SK-N-SH (cell line): Measurements from ENCODE around the gene C5orf58. TPM values are rescaled to one million over a fixed set of nuclear protein-coding genes. Genes with fewer than 3 reads are reported as not detected.

Experiments used
- CTCF ChIA-PET: fragments of 300-600, 350-600 bp; formaldehyde crosslinking; extraction: SDS; loops from one replicate; lab custom pipeline; 2021; lab: Yijun Ruan, JAX
- POLR2A ChIA-PET: fragments of 350-600 bp; sonication (Branson Sonifier 250); formaldehyde crosslinking; extraction: SDS; loops from one replicate; lab custom pipeline; 2020; ENCODE audit warnings: antibody characterized with exemption, inconsistent platforms; lab: Yijun Ruan, JAX
- DNase-seq: peaks from one replicate; pipeline ENCODE4 v3.0.0; 2012
- H2AFZ ChIP-seq: fragments of 200-600 bp; sonication (generic); 2 replicates; pipeline ENCODE4 v1.8.1; 2016; ENCODE audit warnings: antibody characterized with exemption, mild to moderate bottlenecking, low read depth
- H3F3A ChIP-seq: fragments of 200-600 bp; sonication (generic); replicated peaks from 2 replicates; pipeline ENCODE3; 2016; ENCODE audit warnings: antibody characterized with exemption, mild to moderate bottlenecking; ENCODE audit not compliant: insufficient read depth
- H3K27ac ChIP-seq, 2 experiments: fragments of 200-500 bp in 1 of 2; fragments of 200-600 bp in 1 of 2; sonication (Bioruptor generic) in 1 of 2; sonication (generic), shearing (Covaris generic) in 1 of 2; 2 replicates each; pipeline versions ENCODE4 v1.5.1 to v1.6.1; 2014 to 2016; ENCODE audit warnings: low read depth in 2 of 2, inconsistent platforms in 1 of 2, low read length in 1 of 2, mild to moderate bottlenecking in 1 of 2, mixed read lengths in 1 of 2
- H3K27me3 ChIP-seq: fragments of 200-600 bp; sonication (generic), shearing (Covaris generic); 2 replicates; pipeline ENCODE4 v1.6.1; 2016; ENCODE audit warnings: mixed run types; ENCODE audit not compliant: insufficient read depth
- H3K36me3 ChIP-seq, 2 experiments: fragments of 200-500 bp in 1 of 2; fragments of 200-600 bp in 1 of 2; sonication (Bioruptor generic) in 1 of 2; sonication (generic) in 1 of 2; replicated peaks in 1 of 2; 2 replicates each; pipeline versions ENCODE3 to v1.5.1; 2014 to 2016; ENCODE audit warnings: low read length in 1 of 2, mild to moderate bottlenecking in 1 of 2; ENCODE audit not compliant: insufficient read depth in 2 of 2, control insufficient read depth in 1 of 2
- H3K4me1 ChIP-seq, 2 experiments: fragments of 200-500 bp in 1 of 2; fragments of 200-600 bp in 1 of 2; sonication (Bioruptor generic) in 1 of 2; sonication (generic), shearing (Covaris generic) in 1 of 2; 2 replicates each; pipeline versions ENCODE4 v1.5.1 to v1.6.1; 2014 to 2016; ENCODE audit warnings: low read depth in 1 of 2, low read length in 1 of 2, mixed run types in 1 of 2; ENCODE audit not compliant: insufficient read depth in 2 of 2, control insufficient read depth in 1 of 2
- H3K4me2 ChIP-seq: fragments of 200-600 bp; sonication (generic), shearing (Covaris generic); 2 replicates; pipeline ENCODE4 v1.6.1; 2017; ENCODE audit warnings: mixed run types
- H3K4me3 ChIP-seq, 2 experiments: fragments of 200-500 bp in 1 of 2; fragments of 200-600 bp in 1 of 2; sonication (Bioruptor generic) in 1 of 2; sonication (generic), shearing (Covaris generic) in 1 of 2; 2 replicates each; pipeline versions ENCODE4 v1.5.1 to v1.8.1; 2014 to 2016; ENCODE audit warnings: low read depth in 2 of 2, inconsistent platforms in 1 of 2, low read length in 1 of 2, mild to moderate bottlenecking in 1 of 2, mixed read lengths in 1 of 2, moderate library complexity in 1 of 2
- H3K79me2 ChIP-seq: fragments of 200-600 bp; sonication (generic); 2 replicates; pipeline ENCODE4 v1.8.1; 2017; ENCODE audit warnings: mild to moderate bottlenecking; ENCODE audit not compliant: insufficient read depth
- H3K9ac ChIP-seq: fragments of 200-600 bp; sonication (generic); 2 replicates; pipeline ENCODE4 v1.6.1; 2017; ENCODE audit warnings: mixed run types
- H3K9me2 ChIP-seq: fragments of 200-600 bp; sonication (generic); 2 replicates; pipeline ENCODE4 v1.6.1; 2017; ENCODE audit warnings: mixed run types
- H3K9me3 ChIP-seq: fragments of 200-600 bp; sonication (generic); 2 replicates; pipeline ENCODE4 v1.6.1; 2017; ENCODE audit warnings: mixed run types, mild to moderate bottlenecking, moderate library complexity
- H4K20me1 ChIP-seq: fragments of 200-600 bp; sonication (generic); 2 replicates; pipeline ENCODE4 v1.6.1; 2017; ENCODE audit warnings: mild to moderate bottlenecking, mixed run types; ENCODE audit not compliant: insufficient read depth
- EZH2phosphoT487 ChIP-seq: fragments of 200-600 bp; sonication (generic); IDR thresholded peaks from 2 replicates; pipeline ENCODE4 v1.6.1; 2017; ENCODE audit warnings: low read depth, mixed run types, mild to moderate bottlenecking, antibody characterized with exemption, moderate library complexity, borderline replicate concordance
- FOSL2 ChIP-seq: IDR thresholded peaks from 2 replicates; pipeline ENCODE4 v1.4.0; 2012; ENCODE audit warnings: low read depth, mild to moderate bottlenecking, moderate library complexity, borderline replicate concordance
- JUND ChIP-seq: IDR thresholded peaks from 2 replicates; pipeline ENCODE4 v1.4.0; 2012
- MXI1 ChIP-seq: IDR thresholded peaks from 2 replicates; pipeline ENCODE4 v1.6.1; 2012; ENCODE audit warnings: mild to moderate bottlenecking, low read depth, low read length, improper control_type of control experiment
- SIN3A ChIP-seq: IDR thresholded peaks from 2 replicates; pipeline ENCODE4 v1.6.1; 2012; ENCODE audit warnings: low read depth, mild to moderate bottlenecking, low read length, moderate library complexity, borderline replicate concordance
- SMC3 ChIP-seq: IDR thresholded peaks from 2 replicates; pipeline ENCODE4 v1.6.1; 2012; ENCODE audit warnings: low read depth, low read length, improper control_type of control experiment
- TAF1 ChIP-seq: IDR thresholded peaks from 2 replicates; pipeline ENCODE4 v1.6.1; 2012; ENCODE audit warnings: low read depth, mild to moderate bottlenecking, low read length, moderate library complexity, borderline replicate concordance
- TCF12 ChIP-seq: IDR thresholded peaks from 2 replicates; pipeline ENCODE4 v1.4.0; 2012
- TEAD4 ChIP-seq: IDR thresholded peaks from 2 replicates; pipeline ENCODE4 v1.4.0; 2012; ENCODE audit warnings: mild to moderate bottlenecking, borderline replicate concordance; ENCODE audit not compliant: insufficient read depth
- YY1 ChIP-seq: IDR thresholded peaks from 2 replicates; pipeline ENCODE4 v1.4.0; 2012; ENCODE audit warnings: low read depth, mild to moderate bottlenecking
- WGBS: methylation state at CpG from one replicate; pipeline ENCODE4 v1.1.6; 2017; ENCODE audit warnings: low lambda C conversion rate; 5-methylcytosine and 5-hydroxymethylcytosine counted together
- polyA plus RNA-seq, 3 experiments: library from polyadenylated mRNA; depleted of rRNA; stranded (reverse); fragments of >200 nt; gene quantifications; 2 replicates each; pipeline ENCODE4 v1.2.3, GENCODE V29; 2012
- TF ChIP-seq, protein P1 (sequence below): IDR thresholded peaks from 2 replicates; pipeline ENCODE4 v1.4.0; 2012; ENCODE audit warnings: low read depth
- TF ChIP-seq, protein P2 (sequence below): IDR thresholded peaks from 2 replicates; pipeline ENCODE4 v1.6.1; 2012; ENCODE audit warnings: mild to moderate bottlenecking, low read depth, low read length, moderate library complexity
- TF ChIP-seq, protein P3 (sequence below): IDR thresholded peaks from 2 replicates; pipeline ENCODE4 v1.4.0; 2012; ENCODE audit warnings: low read depth, borderline replicate concordance
- TF ChIP-seq, protein P4 (sequence below): IDR thresholded peaks from 2 replicates; pipeline ENCODE4; 2012
- TF ChIP-seq, protein P5 (sequence below): fragments of 200-600 bp; sonication (generic); IDR thresholded peaks from 2 replicates; pipeline ENCODE4 v1.6.1; 2017; ENCODE audit warnings: antibody characterized with exemption, mild to moderate bottlenecking, moderate library complexity

The C5orf58 gene
- polyA plus RNA-seq, 1 of the 3 experiments (the other 2 are of a cell fraction), result not detected

DNA sequence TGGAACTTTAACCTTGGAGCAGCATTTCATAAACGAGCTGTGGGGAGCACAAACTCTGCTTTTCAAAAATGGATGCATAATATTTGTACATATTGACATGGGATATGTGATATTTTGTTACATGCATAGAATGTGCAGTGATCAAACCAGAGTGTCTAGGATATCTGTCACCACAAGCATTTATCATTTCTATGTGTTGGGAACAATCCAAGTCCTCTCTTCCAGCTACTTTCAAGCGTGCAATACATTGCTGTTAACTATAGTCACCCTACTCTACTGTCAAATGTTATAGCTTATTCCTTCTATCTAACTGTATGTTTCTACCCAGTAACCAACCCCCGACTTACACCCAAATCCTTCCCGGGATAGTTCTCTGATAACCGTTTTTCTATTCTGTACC is 15.0 kb upstream of the C5orf58 start (continued):
- TF ChIP-seq, protein P1, sequence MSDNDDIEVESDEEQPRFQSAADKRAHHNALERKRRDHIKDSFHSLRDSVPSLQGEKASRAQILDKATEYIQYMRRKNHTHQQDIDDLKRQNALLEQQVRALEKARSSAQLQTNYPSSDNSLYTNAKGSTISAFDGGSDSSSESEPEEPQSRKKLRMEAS, result no peak
- TF ChIP-seq, protein P2, sequence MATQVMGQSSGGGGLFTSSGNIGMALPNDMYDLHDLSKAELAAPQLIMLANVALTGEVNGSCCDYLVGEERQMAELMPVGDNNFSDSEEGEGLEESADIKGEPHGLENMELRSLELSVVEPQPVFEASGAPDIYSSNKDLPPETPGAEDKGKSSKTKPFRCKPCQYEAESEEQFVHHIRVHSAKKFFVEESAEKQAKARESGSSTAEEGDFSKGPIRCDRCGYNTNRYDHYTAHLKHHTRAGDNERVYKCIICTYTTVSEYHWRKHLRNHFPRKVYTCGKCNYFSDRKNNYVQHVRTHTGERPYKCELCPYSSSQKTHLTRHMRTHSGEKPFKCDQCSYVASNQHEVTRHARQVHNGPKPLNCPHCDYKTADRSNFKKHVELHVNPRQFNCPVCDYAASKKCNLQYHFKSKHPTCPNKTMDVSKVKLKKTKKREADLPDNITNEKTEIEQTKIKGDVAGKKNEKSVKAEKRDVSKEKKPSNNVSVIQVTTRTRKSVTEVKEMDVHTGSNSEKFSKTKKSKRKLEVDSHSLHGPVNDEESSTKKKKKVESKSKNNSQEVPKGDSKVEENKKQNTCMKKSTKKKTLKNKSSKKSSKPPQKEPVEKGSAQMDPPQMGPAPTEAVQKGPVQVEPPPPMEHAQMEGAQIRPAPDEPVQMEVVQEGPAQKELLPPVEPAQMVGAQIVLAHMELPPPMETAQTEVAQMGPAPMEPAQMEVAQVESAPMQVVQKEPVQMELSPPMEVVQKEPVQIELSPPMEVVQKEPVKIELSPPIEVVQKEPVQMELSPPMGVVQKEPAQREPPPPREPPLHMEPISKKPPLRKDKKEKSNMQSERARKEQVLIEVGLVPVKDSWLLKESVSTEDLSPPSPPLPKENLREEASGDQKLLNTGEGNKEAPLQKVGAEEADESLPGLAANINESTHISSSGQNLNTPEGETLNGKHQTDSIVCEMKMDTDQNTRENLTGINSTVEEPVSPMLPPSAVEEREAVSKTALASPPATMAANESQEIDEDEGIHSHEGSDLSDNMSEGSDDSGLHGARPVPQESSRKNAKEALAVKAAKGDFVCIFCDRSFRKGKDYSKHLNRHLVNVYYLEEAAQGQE, result no peak

DNA sequence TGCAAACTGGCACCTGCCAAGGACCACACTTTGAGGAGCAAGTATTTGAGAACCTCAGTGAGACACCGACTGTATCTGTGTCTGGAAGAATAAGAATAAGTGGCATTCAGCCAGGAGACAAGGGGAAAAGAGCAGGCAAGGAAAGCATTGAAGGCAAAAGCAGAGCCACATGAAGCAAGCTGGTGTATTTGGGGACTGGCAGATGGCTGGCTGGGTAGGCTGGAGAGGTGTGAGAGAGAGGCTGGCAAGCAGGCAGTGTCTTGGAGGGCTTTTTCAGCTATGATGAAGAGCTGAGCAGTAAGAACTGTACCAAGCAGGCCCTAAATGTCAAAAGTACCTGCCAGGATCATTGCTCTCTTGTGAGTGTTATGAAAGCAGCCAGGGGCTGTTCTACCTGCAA is 14.1 kb upstream of the C5orf58 start:
- WGBS, result 35% methylated on average over 1 of the region's 1 CpG
- Histone ChIP-seq H3K4me2 (no peak overlapping the region), H3K27me3 (no peaks in the 10 kb centered on the region), H3K9me3 (no peaks in the 10 kb centered on the region), H3K36me3 (no peaks in the 10 kb centered on the region), H3K4me3 (no peak overlapping the region), H2AFZ (no peak overlapping the region), H3K79me2 (no peaks in the 10 kb centered on the region), H3K9ac (no peak overlapping the region), H3F3A (peaks cover 9% of the 10 kb centered on the region), H3K4me1 (peaks cover 2 to 15% of the 10 kb centered on the region in 2 experiments; a peak in 2 of 4 replicates), H3K9me2 (no peaks in the 10 kb centered on the region), H4K20me1 (no peaks in the 10 kb centered on the region), H3K27ac (no peak overlapping the region)
- DNase-seq, result no peak
- TF ChIP-seq TEAD4 (no peak), MXI1 (no peak), EZH2phosphoT487 (no peak), TAF1 (no peak), SMC3 (no peak), SIN3A (no peak), JUND (no peak), FOSL2 (no peak), TCF12 (no peak), YY1 (no peak)
- TF ChIP-seq, protein P3, sequence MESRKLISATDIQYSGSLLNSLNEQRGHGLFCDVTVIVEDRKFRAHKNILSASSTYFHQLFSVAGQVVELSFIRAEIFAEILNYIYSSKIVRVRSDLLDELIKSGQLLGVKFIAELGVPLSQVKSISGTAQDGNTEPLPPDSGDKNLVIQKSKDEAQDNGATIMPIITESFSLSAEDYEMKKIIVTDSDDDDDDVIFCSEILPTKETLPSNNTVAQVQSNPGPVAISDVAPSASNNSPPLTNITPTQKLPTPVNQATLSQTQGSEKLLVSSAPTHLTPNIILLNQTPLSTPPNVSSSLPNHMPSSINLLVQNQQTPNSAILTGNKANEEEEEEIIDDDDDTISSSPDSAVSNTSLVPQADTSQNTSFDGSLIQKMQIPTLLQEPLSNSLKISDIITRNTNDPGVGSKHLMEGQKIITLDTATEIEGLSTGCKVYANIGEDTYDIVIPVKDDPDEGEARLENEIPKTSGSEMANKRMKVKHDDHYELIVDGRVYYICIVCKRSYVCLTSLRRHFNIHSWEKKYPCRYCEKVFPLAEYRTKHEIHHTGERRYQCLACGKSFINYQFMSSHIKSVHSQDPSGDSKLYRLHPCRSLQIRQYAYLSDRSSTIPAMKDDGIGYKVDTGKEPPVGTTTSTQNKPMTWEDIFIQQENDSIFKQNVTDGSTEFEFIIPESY, result no peak
- TF ChIP-seq, protein P4, sequence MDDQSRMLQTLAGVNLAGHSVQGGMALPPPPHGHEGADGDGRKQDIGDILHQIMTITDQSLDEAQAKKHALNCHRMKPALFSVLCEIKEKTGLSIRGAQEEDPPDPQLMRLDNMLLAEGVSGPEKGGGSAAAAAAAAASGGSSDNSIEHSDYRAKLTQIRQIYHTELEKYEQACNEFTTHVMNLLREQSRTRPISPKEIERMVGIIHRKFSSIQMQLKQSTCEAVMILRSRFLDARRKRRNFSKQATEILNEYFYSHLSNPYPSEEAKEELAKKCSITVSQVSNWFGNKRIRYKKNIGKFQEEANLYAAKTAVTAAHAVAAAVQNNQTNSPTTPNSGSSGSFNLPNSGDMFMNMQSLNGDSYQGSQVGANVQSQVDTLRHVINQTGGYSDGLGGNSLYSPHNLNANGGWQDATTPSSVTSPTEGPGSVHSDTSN, result no peak
- TF ChIP-seq, protein P5, sequence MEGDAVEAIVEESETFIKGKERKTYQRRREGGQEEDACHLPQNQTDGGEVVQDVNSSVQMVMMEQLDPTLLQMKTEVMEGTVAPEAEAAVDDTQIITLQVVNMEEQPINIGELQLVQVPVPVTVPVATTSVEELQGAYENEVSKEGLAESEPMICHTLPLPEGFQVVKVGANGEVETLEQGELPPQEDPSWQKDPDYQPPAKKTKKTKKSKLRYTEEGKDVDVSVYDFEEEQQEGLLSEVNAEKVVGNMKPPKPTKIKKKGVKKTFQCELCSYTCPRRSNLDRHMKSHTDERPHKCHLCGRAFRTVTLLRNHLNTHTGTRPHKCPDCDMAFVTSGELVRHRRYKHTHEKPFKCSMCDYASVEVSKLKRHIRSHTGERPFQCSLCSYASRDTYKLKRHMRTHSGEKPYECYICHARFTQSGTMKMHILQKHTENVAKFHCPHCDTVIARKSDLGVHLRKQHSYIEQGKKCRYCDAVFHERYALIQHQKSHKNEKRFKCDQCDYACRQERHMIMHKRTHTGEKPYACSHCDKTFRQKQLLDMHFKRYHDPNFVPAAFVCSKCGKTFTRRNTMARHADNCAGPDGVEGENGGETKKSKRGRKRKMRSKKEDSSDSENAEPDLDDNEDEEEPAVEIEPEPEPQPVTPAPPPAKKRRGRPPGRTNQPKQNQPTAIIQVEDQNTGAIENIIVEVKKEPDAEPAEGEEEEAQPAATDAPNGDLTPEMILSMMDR, result no peak
- TF ChIP-seq, protein P2, result no peak
- CTCF ChIA-PET, result interaction anchor here (1.2 to 11.9 kb wide), 8 partner anchors 8 to 517 kb away, joined by 4 to 257 read pairs (median 20); partner anchors contain the start of gene INSYN2B
- POLR2A ChIA-PET, result no interaction called here
